Fibroblast of skin of abdomen (primary cell): ENCODE measurements around the gene OSTF1.

ENCODE experiments used
- DNase-seq: peaks from one replicate; pipeline ENCODE4 v3.0.0-alpha.2; 2013

OSTF1 gene

DNA sequence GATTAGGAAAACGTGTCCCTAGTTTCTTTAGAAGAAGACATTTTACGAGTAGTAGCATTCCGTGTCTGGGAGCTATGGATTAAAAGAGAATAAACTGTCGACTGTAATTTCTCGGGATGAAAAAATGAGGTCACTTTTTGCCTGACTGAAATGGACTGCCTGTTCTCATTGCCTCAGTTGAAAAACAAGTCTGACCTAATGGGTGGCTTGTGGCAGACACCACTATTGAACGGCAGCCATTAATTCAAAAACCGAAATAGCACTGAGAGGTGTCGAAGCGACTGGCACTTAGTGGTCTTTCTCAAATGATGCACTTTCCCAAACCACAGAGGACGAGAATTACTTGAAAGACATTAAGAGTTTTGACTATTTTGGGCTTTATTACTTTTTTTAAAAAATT lies 35.4 kb downstream of the OSTF1 start:
- no peak for DNase-seq

DNA sequence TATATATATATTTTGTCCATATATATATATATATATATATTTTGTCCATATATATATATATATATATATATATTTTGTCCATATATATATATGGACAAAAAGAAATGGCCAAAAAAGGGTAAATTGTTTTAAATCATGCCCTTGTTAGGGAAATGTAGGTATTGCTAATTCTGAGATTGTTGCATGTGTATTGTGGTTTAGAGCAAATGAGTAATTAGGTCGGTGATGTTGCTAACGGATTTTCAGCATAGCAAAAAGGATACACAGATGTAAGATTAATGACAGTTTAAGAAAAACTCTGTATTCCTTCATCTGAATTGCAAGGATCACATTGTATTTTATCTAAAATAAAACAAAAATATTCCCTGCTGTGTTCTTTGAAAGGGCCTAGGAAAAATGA lies 40.2 kb downstream of the OSTF1 start:
- no peak for DNase-seq

DNA sequence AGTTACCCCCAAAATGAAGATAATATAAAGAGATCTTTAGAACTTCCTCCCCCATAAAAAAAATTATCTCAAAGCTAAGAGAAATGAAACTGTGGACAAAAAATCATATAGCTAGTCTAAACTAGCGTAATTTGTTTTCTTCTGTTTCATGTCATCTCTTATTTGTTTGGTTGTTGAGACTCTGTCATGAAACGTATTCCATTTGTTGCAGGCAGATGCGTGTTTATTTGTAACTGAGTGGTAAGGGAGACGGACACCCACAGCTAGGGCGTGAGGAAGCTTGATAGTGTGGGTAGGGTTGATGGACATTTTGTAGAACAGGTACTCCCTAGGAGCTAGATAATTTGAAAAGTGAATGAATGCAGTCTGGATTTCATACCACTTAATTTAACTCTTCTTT lies 41.9 kb downstream of the OSTF1 start:
- DNase-seq = no peak

DNA sequence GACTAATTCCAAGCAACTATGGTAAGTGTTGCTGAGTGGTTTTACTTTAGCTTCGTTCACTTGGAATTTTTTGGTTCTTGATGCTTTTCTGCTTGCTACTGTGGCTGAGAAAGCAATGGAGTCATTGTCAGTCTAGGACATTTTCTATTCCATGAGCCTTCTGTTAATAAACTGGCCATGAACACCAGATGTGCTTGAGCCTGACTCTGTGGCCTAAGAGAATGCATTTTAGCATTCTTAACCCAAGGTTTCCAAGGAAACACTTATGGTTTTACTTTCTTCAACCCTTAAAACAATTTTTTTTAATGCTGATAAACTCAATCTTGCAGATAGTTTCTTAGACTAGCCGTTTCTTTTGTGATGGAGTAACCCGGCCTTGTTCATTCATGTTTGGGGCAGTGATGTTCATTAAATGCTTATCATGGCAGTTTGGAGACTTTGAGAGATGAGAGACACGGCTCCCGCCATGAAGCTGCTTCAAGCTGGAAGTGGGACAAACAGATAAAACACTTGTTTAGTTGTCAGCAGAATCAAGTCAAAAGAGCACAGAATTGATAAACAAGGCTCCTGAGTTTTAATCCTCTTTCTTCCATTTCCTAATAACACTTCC lies 42.4 kb downstream of the OSTF1 start:
- DNase-seq = peak; percentile 45

DNA sequence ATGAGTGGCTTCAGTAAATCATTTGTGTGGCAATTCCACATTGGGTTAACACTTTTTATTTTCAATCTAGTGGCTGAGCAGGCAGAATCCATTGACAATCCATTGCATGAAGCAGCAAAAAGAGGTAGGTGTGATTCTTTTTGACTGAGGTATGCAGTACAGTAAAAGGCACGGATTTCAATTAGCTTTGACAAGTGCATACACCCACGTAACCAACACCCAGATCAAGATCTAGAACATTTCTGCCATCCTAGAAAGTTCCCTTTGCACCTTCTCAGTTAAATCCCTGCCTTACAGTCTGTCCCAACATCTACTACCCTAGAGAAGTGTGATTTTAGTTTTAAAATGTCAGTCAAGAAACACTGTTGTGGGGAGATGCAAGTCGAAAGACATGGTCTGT lies 43.4 kb downstream of the OSTF1 start:
- no peak for DNase-seq

DNA sequence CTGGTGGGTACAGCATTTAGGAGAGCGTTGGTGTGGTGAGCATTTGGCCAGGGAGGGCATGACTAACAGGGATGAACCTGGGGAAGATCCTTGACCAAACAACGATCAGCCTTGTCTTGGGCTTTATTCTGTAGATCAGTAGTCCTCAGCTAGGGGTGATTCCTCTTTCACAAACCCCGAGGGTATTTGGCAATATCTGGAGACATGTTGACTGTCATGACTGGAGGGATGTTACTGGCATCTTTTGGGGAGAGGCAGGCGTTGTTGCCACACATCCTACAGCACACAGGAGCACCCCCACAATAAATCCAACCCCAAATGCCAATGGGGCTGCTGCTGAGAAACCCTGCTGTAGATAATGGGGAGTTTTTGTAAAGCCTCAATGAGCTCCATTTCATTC lies 43.9 kb downstream of the OSTF1 start:
- no peak for DNase-seq

DNA sequence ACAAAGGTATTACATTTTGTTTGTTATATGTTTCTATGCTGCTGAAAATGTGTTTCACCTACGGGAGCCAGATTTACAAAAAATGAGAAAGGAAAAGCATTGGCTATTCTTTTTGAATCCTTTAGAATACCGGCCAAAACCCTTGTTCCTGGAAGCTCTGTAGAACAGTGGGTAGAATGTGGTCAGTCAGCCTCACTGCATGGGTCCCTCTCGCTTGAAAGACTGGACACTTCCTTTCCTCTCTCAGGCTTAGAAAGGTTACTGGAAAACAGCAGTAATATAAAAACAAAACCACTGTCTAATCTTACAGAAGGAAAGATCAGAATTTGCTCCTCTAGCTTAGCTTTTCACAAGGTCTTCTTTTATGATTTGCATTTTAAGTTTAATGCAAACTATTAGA lies 45.1 kb downstream of the OSTF1 start:
- no peak for DNase-seq

DNA sequence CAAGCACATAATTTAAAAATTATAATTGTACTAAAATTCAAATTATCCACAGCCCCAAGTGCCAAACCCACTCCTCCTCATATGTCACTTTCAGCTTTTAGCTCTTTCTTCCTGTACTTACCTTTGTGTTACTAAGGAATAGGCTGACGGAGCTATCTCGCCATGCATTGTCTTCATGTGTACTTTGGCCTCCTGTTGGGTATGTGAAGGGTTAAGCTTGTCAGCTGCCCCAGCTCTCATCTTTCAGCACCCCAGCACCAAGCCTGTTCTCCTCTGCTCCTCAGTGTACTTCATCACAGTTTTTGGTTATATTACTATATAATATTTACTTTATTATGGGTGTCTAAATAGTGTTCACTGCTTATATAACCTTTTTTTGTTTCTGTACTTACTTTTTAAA lies 46.2 kb downstream of the OSTF1 start:
- no peak for DNase-seq

DNA sequence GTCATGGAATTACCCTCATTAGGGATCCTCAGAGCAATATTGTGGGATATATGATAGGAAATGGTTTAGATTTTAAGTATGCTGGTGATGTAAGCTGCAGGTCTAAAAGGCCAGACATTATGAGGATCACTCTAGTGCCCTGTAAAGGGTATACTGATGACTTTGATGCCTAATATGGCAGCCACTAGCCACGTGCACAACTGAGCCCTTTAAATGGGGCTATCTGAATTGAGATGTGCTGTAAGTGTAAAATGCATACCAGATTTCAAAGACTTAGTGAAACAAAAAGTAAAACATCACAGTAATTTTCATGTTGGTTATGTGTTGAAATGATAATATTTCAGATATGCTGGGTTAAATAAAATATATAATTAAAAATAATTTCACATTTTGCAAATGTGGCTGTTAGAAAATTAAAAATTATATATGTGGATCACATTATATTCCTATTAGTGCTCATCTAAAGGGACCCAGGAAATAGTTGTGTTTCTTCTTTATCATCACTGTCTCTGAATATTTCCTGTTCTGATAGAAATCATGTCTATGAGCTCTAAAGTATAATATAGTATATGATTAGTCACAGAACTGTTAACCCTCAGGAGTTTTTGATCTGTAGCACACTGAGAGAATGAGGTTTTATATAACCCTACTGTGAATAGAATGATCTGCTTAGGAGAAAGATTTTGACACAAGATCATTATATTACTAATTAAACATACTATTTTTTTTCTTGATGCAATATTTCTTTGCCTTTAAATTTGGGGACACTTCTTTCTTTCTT lies 50.1 kb downstream of the OSTF1 start:
- no peak for DNase-seq

DNA sequence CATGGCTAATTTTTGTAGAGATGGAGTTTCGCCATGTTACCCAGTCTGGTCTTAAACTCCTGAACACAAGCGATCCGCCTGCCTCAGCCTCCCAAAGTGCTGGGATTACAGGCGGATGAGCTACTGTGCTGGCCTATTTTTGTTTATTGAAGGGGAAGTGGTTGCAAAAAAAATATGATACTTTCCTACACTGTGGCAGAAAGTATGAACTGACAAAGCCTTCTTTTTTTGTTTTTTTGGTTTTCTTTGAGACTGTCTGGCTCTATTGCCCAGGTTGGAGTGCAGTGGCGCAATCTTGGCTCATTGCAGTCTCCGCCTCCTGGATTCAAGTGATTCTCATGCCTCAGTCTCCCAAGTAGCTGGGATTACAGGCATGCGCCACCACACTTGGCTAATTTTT lies 50.9 kb downstream of the OSTF1 start:
- DNase-seq = no peak

DNA sequence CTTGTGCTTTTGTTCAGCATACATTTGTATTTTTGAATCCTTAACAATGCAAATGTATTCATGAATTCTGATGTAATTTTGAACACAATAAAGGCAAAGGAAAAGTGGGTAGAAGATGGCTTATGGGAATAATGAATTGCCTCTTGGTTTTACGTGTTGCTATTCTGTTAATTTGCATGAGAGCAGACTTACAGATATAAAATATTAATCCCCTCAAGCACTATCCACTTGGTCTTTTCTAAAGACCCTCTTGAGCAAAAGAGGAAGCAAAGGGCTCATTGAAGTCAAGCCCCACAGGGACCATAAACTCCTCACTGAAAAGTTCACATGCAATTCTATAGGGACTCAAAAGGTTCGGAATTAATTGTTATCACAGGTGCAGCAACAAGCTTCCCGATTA lies 51.9 kb downstream of the OSTF1 start:
- DNase-seq = no peak

DNA sequence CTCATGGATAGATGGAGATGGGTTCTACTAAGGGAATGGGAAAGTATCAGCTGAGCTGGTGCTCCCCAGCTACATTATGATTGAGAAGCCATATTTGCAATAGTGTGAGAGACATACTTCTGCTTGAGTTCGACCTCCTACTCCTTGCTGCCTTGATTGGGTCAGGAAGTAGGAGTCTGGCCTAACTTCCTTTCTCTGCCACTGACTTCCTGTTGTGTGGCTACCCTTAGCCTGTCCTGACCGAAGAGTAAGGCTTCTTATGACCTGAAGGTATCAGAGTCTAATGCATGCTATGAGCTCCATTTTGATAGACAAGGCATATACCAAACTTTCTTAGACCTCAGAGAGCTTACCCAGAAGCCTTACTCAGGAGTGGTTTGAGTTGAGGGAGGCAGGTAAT lies 53.9 kb downstream of the OSTF1 start:
- no peak for DNase-seq

DNA sequence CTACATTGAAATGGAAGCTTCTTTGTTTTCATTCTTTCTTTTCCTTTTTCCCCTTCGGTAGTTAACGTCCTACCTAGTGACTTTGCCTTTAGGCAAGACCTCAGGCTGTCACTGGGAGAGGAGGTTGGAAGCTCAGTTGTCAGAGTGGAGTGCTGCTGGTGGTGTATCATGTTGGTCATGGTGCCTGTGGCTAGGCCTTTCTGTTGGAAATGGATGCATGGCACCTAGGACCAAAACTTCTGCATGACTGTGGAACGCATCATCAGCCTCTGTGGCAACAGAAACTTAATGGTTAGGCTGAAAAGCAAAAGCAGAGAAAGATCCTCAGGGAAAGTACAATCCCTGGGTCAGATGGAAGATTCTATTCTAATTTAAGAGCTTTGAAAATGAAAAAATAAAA lies 57.9 kb downstream of the OSTF1 start:
- peak; percentile 44 for DNase-seq

DNA sequence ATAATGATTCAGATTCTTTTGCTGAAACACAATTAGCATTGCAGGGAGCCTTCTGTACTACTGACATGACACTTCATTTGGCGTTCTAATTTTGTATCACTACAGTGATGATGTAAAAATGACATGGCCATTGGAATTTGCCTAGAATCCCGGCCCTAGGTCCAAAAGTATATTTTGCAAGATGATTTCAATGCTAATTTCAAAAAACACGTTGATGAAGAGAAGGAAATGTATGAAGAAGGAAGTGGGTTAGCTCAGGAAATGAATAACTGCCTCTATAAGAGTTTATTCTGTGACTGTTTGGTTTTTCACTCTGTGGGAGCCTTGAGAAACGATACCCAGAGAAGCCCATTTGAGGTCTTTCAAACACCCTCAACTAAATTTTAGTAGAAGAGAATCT lies 59.3 kb downstream of the OSTF1 start:
- DNase-seq = no peak

DNA sequence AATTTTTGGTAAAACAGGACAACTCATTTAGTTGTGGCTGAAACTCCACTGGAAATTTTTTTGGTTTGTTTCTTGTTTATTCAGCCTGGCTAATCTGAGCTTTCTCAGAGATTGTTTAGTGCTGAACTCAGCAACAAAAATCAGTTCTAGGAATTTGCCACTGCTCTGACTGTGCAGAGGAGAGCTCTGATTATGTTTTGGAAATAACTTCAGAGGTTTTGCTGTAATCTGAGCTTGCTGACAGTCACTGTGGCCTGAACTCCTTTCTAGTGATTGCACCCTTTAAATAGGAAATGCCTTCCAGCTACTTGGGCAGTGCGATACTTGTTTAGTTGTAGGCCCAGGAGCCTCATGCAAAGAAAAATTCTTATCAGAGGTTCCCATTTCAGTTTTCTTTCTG lies 60.2 kb downstream of the OSTF1 start:
- DNase-seq = peak; percentile 83

DNA sequence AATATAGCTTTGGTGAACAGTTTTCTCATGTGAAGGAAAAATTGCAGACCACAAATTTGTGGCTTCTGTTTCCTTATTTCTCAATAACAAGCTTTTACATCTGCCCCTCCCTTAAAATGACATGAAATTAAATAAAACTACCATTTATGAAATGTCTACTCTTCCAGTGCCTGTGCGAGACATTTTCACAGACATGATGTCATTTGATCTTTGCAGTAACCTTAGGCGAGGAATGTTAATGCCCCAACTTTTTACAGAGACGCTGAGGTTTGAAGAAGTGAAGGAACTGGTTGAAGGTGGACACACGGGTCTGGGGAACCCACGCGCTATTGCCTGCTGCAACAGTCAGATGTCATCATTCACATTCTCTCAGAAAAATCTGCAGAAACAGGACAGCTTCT lies 61.5 kb downstream of the OSTF1 start:
- no peak for DNase-seq

DNA sequence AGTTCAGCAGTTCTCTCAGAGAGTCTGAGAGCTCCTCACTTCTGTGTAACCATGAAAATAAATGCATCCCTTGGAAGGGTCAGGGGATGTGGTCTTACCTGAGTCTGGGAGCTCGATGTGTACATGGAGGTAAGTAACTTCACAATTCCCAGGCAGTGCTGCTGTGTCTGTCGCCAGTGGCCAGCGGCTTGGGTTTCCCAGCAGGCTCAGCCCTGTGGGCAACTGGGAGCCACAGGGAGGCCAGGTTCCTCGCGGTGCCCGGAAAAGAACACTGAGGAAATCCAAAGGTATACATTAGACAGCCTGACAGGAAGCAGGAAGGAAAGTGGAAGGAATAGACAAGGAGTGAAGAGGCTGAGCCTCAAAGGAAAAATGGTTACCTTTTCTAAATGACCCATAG lies 62.2 kb downstream of the OSTF1 start:
- DNase-seq = no peak

DNA sequence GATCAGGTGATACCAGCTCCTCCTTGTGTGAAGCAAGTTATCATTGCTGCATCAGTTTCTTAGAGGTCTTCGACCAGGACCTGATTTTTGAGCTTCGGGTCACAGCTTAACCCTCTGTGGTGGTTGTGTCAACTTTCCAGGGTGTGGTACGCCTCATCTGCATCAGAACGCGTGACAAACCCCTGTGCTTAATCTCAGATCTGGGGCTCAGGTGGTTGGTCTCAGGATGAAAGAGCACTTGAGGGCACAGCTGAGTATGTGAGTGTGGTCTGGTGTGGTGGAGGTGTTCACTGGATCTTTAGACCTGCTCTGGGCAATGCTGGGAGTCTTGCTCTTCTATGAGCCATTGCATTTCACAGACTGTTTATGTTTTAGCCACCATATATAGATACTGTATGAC lies 64.1 kb downstream of the OSTF1 start:
- DNase-seq = no peak

DNA sequence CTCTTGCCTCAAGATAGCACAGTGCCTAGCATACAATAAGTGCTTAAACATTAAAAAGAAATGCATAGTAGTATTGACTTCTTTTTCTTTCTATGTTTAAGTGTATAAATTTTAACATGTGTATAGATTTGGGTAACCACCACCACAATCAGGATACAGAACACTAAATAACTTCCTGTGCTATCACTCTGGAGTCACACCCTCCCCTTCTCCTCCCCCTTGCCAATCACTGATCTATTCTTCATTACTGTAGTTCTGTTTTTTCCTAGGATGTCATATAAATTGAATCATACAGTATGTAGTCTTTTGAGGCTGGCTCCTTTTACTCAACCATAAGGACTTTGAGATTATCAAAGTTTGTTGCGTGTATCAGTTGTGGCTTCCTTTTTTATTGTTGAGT lies 68.5 kb downstream of the OSTF1 start:
- no peak for DNase-seq

DNA sequence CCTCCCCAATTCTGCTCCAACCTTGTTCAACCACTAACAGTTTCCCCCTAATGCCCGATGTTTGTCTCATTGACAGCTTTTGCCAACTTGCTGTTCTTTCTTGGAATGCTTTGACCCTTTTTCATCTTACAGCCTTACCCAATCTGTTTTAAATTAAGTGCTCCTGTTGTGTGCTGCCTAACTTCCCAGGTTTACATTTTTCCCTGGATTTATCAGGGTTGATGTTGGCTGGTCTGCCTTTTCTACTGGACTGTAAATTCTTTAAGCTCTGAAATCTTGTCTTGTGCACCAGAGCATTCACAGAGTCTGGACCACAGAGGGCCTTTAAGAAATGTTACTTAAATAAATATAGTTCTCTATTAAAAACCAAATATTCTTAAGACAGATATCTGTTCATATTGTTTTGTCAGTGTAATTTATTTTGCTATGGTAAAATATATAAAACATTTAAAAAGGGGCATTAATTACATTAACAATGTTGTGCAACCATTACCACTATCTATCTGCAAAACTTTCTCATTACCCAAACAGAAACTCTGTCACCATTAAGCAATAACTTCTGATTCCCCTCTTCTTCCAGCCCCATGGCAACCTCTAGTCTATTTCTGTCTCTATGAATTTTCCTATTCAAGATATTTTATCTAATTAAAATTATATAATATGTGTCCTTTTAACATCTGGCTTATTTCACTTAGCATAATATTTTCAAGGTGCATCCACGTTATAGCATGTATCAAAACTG lies 73.0 kb downstream of the OSTF1 start:
- peak; percentile 26 for DNase-seq

DNA sequence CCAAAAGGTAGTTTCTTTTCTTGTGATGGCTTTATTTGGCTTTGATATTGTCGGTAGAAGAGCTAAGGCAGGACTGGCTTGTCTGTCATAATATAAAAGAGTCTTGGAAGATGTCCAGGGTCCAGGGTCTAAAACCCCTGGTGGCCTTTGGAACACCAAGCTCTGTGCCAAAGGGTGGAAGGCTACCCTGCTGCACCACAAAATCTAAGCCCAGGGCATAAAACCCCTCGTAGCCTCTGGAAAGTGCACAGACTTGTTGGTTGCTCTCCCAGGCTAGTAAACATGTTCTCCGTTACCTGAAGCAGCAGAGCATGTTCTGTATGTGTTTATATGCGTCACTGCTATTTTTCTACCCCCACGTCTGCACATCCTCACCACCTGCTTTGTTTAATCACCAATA lies 75.5 kb downstream of the OSTF1 start:
- DNase-seq = no peak

DNA sequence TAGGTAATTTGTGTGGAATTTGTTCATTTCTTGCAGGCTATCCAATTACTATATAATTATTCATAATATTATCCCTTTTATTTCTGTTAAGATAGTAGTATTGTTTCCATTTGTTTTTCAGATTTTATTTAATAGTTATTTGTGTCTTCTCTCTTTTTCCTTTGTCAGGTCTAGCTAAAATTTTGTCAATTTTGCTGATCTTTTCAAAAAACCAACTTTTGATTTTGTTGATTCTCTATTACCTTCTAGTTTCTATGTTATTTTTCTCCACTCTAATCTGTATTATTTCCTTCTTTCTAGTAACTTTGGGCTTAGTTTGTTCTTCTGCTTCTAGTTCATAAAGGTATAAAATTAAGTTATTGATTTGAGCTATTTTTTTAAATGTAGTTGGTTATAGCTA lies 76.3 kb downstream of the OSTF1 start:
- no peak for DNase-seq

DNA sequence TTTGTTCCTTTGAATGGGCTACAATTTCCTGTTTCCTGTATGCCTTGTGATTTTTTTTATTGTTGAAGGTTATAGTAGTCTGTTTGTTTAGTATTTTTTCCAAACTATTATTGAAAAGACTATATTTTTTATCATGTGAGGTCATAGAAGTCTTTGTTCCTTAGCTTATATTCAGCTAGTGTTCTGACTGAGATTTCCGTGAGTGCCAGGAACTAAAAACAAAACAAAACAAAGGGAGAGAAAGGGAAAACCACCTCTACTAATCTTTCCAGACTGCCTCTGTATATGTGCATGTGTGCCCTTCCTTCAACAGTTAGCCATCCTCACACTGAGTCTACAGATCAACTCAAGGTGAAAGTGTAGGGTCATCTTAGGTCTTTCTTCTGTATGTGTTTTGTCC lies 79.0 kb downstream of the OSTF1 start:
- DNase-seq = no peak
